HepG2 (cell line): ENCODE measurements around the gene PAFAH1B2.

ENCODE experiments used
- HMGXB4 ChIP-seq, 2 experiments: sonication (generic) in 1 of 2; formaldehyde crosslinking in 1 of 2; IDR thresholded peaks; 2 replicates each; pipeline versions ENCODE4 v1.4.0 to v1.6.1; 2018 to 2020; ENCODE audit warnings: missing genetic modification reagents in 2 of 2, borderline replicate concordance in 1 of 2, low read depth in 1 of 2, mild to moderate bottlenecking in 1 of 2, missing biosample characterization in 1 of 2
- MZF1 ChIP-seq: sonication (generic); formaldehyde crosslinking; IDR thresholded peaks from 2 replicates; pipeline ENCODE4 v1.8.1; 2023; ENCODE audit warnings: mild to moderate bottlenecking, missing genetic modification reagents, borderline replicate concordance
- NFATC3 ChIP-seq: sonication (generic); formaldehyde crosslinking; IDR thresholded peaks from 2 replicates; pipeline ENCODE4 v1.5.1; 2020; ENCODE audit warnings: mild to moderate bottlenecking, missing genetic modification reagents
- POLR2G ChIP-seq: fragments of 200-400 bp; formaldehyde crosslinking; IDR thresholded peaks from 2 replicates; pipeline ENCODE4 v1.6.1; 2018; ENCODE audit warnings: mild to moderate bottlenecking, low read depth, low read length, moderate library complexity
- ZNF589 ChIP-seq: sonication (generic); formaldehyde crosslinking; conservative IDR thresholded peaks from 2 replicates; pipeline ENCODE4 v1.8.0; 2022; ENCODE audit warnings: mild to moderate bottlenecking, moderate library complexity, missing genetic modification reagents
- TF ChIP-seq, protein P1 (sequence below): sonication (generic); formaldehyde crosslinking; IDR thresholded peaks from 2 replicates; pipeline ENCODE4 v1.5.0; 2020; ENCODE audit warnings: mild to moderate bottlenecking, missing genetic modification reagents, moderate library complexity

DNA sequence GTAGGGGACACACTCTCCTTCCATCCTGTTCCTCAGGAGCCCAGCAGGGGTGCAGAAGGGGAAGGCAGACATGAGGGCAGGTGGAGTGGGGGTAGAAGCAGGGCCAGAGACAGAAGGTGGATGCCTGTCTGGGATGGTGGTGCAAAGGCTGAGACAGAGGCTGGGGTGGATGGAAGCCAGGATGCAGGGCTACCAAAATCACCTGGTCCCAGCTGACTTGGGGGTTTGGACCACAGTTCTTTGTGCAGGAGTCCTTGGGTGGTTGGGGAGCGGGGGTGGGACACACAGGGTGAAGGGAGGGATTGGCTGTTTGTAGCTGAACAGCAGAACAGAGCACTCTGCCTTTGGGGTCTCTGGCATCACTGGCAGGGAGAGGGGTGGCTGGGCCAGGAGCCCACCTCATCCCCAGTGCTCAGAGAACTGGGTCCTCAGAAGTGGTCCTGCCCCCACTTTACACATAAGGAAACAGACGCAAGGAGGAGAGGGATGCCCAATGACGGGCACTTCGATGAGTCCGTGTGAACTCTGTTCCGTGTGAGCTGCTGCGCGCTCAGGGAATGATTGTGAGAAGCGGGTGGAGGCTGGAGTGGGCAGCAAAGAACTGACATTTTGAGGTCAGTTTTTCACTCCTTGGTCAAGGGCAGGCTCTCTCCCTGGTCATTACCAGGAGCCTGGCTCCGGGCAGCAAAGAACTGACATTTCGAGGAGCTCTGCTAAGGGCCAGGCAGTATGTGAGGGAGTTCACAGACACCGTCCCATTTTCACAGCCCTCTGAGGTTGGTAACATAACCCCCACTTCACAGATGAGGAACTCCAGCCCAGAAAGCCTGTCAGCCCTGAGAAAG lies 56.9 kb downstream of the PAFAH1B2 start:
- TF ChIP-seq, protein P1, sequence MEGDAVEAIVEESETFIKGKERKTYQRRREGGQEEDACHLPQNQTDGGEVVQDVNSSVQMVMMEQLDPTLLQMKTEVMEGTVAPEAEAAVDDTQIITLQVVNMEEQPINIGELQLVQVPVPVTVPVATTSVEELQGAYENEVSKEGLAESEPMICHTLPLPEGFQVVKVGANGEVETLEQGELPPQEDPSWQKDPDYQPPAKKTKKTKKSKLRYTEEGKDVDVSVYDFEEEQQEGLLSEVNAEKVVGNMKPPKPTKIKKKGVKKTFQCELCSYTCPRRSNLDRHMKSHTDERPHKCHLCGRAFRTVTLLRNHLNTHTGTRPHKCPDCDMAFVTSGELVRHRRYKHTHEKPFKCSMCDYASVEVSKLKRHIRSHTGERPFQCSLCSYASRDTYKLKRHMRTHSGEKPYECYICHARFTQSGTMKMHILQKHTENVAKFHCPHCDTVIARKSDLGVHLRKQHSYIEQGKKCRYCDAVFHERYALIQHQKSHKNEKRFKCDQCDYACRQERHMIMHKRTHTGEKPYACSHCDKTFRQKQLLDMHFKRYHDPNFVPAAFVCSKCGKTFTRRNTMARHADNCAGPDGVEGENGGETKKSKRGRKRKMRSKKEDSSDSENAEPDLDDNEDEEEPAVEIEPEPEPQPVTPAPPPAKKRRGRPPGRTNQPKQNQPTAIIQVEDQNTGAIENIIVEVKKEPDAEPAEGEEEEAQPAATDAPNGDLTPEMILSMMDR = no peak
- no peak for TF ChIP-seq MZF1 (CRISPR knock-in tag)
- TF ChIP-seq POLR2G = no peak
- TF ChIP-seq HMGXB4 (CRISPR knock-in tag; IDR thresholded peaks at IDR 0.05; ENCODE audit: borderline replicate concordance in 1 of 2, low read depth in 1 of 2) = no peak
- no peak for TF ChIP-seq NFATC3 (CRISPR knock-in tag)
- TF ChIP-seq ZNF589 (CRISPR knock-in tag) = no peak
